ENCODE data around the gene KCNN3. TPM values are rescaled to one million over a fixed set of nuclear protein-coding genes. Genes with fewer than 3 reads are reported as not detected.
A peak's percentile ranks its signal among the peaks of the same experiment; 100 is the strongest.

The KCNN3 gene
- total and polyA plus RNA-seq, 2 of the 8 experiments (the other 6 are each of a cell fraction or from before 2014, with no cell fraction given), result 2.8 to 3.7 TPM

GRCh38 chr1:154879038-154879421 is 8.9 kb upstream of the KCNN3 start:
- Histone ChIP-seq H3K4ac (replicated peaks; ENCODE audit: insufficient read length, low read depth, low read length) (no peak overlapping the region), H3K4me1 (replicated peaks in 1 of 4; ENCODE audit: control insufficient read depth in 3 of 4, insufficient read depth in 4 of 4, low read length in 3 of 4) (peaks cover 0 to 6% (median 0%) of the 10 kb centered on the region in 4 experiments; a peak in 1 of 7 replicates), H2AK5ac (ENCODE audit: low read depth, low read length) (no peak overlapping the region), H3K79me1 (ENCODE audit: low read depth, low read length) (no peaks in the 10 kb centered on the region), H3K23me2 (ENCODE audit: low read depth, low read length) (peaks cover 2% of the 10 kb centered on the region; the same call in 1 of the 2 replicates), H3K27me3 (replicated peaks in 1 of 4; ENCODE audit: control insufficient read depth in 3 of 4, extremely low read depth in 1 of 4, insufficient read depth in 3 of 4, low read length in 3 of 4) (no peaks in the 10 kb centered on the region), H3K4me3 (ENCODE audit: extremely low read depth in 1 of 4, insufficient read depth in 2 of 4, low read depth in 3 of 4, low read length in 4 of 4) (no peak overlapping the region), H2BK15ac (ENCODE audit: low read length) (no peak overlapping the region), H4K91ac (replicated peaks; ENCODE audit: insufficient read length, low read length) (no peak overlapping the region), H3K23ac (ENCODE audit: insufficient read length) (no peak overlapping the region), H3K79me2 (ENCODE audit: control insufficient read depth in 1 of 2, insufficient read depth in 2 of 2, low read length in 2 of 2) (no peaks in the 10 kb centered on the region), H2BK120ac (replicated peaks; ENCODE audit: low read depth, low read length) (no peak overlapping the region), H3K27ac (ENCODE audit: low read depth, low read length) (no peak overlapping the region), H2BK12ac (ENCODE audit: low read depth, low read length) (no peak overlapping the region), H2BK5ac (ENCODE audit: low read depth, low read length) (no peak overlapping the region), H3K14ac (ENCODE audit: insufficient read length) (no peak overlapping the region), H2AFZ (ENCODE audit: low read length) (no peak overlapping the region), H4K5ac (ENCODE audit: insufficient read length, low read depth, low read length) (no peak overlapping the region), H3K4me2 (ENCODE audit: insufficient read depth in 1 of 2, low read depth in 2 of 2, low read length in 2 of 2) (no peak overlapping the region), H3K36me3 (ENCODE audit: control insufficient read depth in 2 of 4, insufficient read depth in 4 of 4, low read length in 3 of 4) (no peaks in the 10 kb centered on the region), H4K20me1 (replicated peaks in 1 of 2; ENCODE audit: control insufficient read depth in 1 of 2, insufficient read depth in 2 of 2, low read length in 2 of 2) (no peaks in the 10 kb centered on the region), H3K9me3 (ENCODE audit: insufficient read depth in 2 of 2, low read depth in 1 of 2, low read length in 1 of 2) (no peaks in the 10 kb centered on the region), H3K56ac (replicated peaks; ENCODE audit: insufficient read length, low read depth, low read length) (no peak overlapping the region), H2BK20ac (ENCODE audit: low read length) (no peak overlapping the region), H4K8ac (ENCODE audit: extremely low read depth, insufficient read depth, low read length) (peak overlapping the region; percentile 74; the same call in 1 of the 2 replicates), H3K18ac (ENCODE audit: extremely low read depth, low read length) (no peak overlapping the region), H3K9ac (replicated peaks in 1 of 4; ENCODE audit: extremely low read depth in 1 of 4, low read depth in 3 of 4, low read length in 3 of 4) (no peak overlapping the region)
- CTCF ChIA-PET (ENCODE audit: partially characterized antibody), result interaction anchor here (0.6 to 4.6 kb wide), 58 partner anchors 9 to 402 kb away, joined by 3 to 39 read pairs (median 4); partner anchors contain the start of genes CKS1B, KCNN3 and PMVK
- POLR2A ChIA-PET (ENCODE audit: partially characterized antibody), result interaction anchor here (0.6 to 1.3 kb wide), 3 partner anchors 12 to 57 kb away, joined by 3 to 7 read pairs (median 4); partner anchors contain the start of gene PMVK
- 88% methylated on average over 16 of the region's 16 CpGs; no CpG with 5 or more reads in 1 of the 2 experiments for WGBS, 2 experiments (ENCODE audit: extremely low coverage in 1 of 2, insufficient coverage in 1 of 2, insufficient read length in 1 of 2, insufficient replicate concordance in 2 of 2, low coverage in 1 of 2, low lambda C conversion rate in 2 of 2, missing lambda C conversion rate in 1 of 2)
- FAIRE-seq, result no peak
- DNase-seq (ENCODE audit: low read depth in 1 of 2, low spot score in 2 of 2), result no peak
- TF ChIP-seq EZH2 (IDR thresholded peaks at IDR 0.05; ENCODE audit: low read depth, low read length, severe bottlenecking), result no peak
- no peak for TF ChIP-seq YY1 (IDR thresholded peaks at IDR 0.05; ENCODE audit: low read depth, low read length)
- no peak for TF ChIP-seq BRCA1 (IDR thresholded peaks at IDR 0.05; ENCODE audit: low read depth, low read length)
- no peak for TF ChIP-seq HDAC6 (IDR thresholded peaks at IDR 0.05; ENCODE audit: low read depth, low read length)
- TF ChIP-seq NANOG (IDR thresholded peaks at IDR 0.05; ENCODE audit: insufficient read depth, low read depth, low read length, poor library complexity, severe bottlenecking), result no peak
- TF ChIP-seq RAD21 (IDR thresholded peaks at IDR 0.05 in 1 of 2, conservative IDR thresholded peaks at IDR 0.05 in 1 of 2; ENCODE audit: low read depth in 2 of 2, low read length in 2 of 2), result no peak
- no peak for TF ChIP-seq JUN (IDR thresholded peaks at IDR 0.05; ENCODE audit: low read depth, low read length)
- TF ChIP-seq CREB1 (IDR thresholded peaks at IDR 0.05), result no peak
- TF ChIP-seq GTF2F1 (IDR thresholded peaks at IDR 0.05; ENCODE audit: borderline replicate concordance, low read depth, low read length), result no peak
- TF ChIP-seq SP2 (IDR thresholded peaks at IDR 0.05; ENCODE audit: low read length), result no peak
- no peak for TF ChIP-seq EP300 (IDR thresholded peaks at IDR 0.05; ENCODE audit: borderline replicate concordance in 1 of 2, low read depth in 2 of 2, low read length in 2 of 2)
- TF ChIP-seq RFX5 (IDR thresholded peaks at IDR 0.05; ENCODE audit: borderline replicate concordance, low read depth, low read length), result no peak
- no peak for TF ChIP-seq RBBP5 (IDR thresholded peaks at IDR 0.05; ENCODE audit: borderline replicate concordance, low read depth, low read length)
- no peak for TF ChIP-seq KDM4A (IDR thresholded peaks at IDR 0.05; ENCODE audit: low read depth, low read length, severe bottlenecking)
